CD4-positive, alpha-beta T cell treated with Interleukin-21 for 1 hour (primary cell): ENCODE measurements around the gene HLA-F.

Experiments used
- DNase-seq: peaks from one replicate; pipeline ENCODE4 v3.0.0-alpha.2; 2020

Gene HLA-F

DNA sequence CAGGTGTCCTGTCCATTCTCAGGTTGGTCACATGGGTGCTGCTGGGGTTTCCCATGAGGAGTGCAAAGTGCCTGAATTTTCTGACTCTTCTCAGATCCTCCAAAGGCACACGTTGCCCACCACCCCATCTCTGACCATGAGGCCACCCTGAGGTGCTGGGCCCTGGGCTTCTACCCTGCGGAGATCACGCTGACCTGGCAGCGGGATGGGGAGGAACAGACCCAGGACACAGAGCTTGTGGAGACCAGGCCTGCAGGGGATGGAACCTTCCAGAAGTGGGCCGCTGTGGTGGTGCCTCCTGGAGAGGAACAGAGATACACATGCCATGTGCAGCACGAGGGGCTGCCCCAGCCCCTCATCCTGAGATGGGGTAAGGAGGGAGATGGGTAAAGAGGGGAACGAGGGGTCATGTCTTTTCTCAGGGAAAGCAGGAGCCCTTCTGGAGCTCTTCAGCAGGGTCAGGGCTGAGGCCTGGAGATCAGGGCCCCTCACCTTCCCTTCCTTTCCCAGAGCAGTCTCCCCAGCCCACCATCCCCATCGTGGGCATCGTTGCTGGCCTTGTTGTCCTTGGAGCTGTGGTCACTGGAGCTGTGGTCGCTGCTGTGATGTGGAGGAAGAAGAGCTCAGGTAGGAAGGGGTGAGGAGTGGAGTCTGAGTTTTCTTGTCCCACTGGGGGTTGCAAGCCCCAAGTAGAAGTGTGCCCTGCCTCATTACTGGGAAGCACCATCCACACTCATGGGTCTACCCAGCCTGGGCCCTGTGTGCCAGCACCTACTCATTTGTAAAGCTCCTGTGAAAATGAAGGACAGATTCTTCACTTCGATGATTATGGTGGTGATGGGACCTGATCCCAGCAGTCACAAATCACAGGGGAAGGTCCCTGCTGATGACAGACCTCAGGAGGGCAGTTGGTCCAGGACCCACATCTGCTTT is 2.0 kb downstream of the HLA-F start:
- DNase-seq: no peak

DNA sequence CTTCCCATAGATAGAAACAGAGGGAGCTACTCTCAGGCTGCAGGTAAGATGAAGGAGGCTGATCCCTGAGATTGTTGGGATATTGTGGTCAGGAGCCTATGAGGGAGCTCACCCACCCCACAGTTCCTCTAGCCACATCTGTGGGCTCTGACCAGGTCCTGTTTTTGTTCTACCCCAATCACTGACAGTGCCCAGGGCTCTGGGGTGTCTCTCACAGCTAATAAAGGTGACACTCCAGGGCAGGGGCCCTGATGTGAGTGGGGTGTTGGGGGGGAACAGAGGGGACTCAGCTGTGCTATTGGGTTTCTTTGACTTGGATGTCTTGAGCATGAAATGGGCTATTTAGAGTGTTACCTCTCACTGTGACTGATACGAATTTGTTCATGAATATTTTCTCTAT is 2.8 kb downstream of the HLA-F start:
- DNase-seq: no peak

DNA sequence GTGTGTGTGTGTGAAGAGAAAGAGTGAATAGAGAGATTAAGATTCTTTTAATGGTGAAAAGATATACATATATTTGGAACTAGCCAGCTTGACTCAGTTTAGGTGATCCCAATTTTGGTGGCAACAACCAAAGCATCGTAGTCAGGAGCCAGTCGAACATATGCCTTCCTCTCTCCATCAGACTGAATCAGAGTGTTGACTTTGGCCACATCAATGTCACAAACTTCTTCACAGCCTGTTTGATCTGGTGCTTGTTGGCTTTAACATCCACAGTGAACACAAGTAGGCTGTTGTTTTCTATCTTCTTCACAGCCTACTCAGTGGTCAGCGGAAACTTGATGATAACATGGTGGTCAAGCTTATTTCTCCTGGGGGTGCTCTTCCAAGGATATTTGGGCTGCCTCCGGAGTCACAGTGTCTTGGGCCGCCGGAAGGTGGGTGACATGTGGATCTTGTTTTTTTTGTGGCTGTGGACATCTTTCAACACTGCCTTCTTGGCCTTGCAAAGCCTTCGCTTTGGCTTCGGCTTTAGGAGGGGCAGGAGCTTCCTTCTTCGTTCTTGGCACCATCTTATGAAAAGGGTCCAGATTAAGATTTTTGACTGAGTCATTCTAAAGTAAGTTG is 3.4 kb downstream of the HLA-F start:
- peak; percentile 45 for DNase-seq

DNA sequence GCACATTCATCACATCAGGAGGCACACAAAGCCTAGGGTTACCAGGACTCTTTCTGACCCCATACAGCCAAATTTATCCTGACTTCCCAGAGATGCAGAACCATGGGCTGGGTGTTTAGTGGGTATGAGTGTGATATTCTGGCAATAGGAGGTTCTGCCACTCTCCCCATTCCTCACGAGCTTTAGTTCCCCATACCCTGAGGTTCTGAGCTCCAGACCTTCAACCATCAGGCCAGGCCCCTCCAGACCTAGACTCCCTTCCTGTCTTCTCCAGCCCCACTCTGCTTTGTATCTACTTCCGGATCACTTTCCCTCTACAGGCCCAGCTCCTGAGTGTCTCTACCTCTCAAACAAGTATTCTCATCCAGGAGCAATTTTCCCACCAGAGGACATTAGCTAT is 4.4 kb downstream of the HLA-F start:
- DNase-seq: no peak

DNA sequence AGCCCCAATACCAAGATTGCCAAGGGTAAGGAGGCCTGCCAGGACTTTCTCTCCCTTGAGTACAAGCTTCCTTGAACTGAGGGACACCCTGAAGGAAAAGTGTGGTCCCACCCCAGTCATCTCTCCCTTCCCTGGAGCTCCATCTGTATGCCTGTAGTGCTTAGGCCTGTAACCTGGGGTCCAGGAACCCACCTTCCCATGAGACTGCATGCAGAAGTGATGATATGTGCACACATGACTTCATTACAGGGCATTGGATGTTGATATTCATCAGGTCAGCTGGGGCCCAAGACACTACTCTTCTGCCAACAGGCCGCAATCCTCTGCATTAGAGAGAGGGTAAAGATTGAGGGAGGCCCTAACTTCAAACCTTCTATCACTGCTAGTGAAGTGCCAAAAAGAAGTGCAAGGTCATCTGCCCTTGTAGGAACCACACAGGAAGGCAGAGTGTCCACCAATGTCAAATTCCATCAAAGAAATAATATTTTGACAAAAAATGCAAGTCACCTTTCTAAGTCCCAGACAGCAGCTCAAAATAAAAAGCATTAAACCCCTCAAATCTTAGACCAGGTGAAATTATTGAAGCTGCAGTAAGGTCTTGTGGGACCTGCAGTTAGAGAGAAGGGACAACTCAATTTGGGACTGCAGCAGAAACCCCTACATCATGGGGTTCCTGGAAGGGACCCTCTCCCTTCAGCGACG is 5.1 kb downstream of the HLA-F start:
- no peak for DNase-seq

DNA sequence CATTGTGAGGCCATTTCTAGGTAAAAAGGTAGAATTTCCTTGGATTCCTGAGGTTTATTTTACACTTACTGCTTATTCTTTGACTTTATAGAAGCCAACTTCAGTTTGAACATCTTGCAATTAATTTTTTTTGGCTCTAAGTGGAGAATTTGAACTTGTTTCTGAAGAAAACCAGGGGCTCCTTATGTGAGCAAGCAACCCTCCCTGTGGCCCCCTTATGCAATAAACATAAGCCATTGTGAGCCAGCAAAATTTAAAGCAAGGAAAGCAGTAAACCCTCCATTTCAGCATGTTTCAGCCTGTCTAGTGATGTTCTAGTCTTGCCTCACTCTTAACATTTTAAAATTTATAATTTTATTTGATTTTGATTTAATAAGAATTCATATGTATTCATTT is 5.6 kb downstream of the HLA-F start:
- no peak for DNase-seq

DNA sequence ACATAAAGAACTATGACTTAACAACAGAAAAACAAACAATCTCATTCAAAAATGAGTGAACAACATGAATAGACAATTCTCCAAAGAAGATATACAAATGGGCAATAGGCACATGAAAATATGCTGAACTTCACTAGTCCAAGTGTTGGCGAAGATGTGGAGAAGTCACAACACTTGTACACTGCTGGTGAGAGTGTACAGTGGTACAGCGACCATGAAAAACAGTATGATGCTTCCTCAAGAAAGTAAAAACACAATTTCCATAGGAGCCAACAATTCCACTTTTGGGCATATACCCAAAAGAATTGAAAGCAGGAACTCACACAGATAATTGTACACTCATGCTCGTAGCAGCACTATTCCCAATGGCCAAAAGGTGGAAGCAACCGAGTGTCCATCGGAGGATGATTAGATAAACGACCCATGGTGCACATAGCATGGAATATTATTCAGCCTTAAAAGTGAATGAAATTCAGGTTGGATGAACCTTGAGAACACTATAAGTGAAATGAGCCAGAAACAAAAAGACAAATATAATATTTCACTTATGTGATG is 6.6 kb downstream of the HLA-F start:
- DNase-seq: no peak

DNA sequence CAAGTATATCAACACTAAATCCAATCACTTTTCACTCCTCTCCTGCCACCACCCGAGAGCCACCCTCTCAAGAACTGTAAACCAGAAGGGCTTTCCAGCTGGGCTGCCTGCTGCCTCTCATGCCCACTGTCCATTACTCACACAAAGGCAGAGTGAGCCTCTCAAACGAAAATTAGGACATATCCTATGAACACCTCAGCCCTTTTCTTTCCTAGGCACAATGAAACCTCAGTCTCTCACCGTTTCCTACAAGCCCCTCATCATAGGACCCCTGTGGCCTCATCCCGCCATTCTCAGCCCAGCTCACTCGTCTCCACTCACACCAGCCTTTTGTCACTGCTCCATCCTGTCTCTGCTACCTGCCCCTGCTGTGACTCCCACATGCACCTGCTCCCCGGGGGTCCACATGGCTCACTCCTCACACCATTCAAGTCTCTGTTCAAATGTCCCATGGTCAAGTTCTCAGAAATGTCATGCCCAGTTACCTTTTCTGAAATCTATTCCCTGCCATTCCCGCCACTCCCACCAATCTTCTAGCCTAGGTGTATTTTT is 7.4 kb downstream of the HLA-F start:
- DNase-seq: no peak

DNA sequence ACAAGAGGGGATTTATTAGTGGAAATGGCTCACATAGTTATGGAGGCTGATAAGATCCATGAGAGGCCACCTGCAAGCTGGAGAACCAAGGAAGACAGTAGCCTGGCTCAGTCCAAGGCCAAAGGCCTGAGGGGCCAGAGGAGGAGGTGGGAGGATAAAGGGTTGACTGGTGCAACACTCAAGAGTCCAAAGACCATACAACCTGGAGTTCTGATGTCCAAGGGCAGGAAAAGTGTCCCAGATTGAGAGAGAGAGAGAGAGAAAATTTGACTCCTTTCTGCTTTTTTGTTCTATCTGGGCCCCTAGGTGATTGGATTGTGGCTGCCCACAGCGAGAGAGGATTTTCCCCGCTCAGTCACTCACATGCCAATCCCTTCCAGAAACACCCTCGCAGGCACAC is 8.0 kb downstream of the HLA-F start:
- no peak for DNase-seq

DNA sequence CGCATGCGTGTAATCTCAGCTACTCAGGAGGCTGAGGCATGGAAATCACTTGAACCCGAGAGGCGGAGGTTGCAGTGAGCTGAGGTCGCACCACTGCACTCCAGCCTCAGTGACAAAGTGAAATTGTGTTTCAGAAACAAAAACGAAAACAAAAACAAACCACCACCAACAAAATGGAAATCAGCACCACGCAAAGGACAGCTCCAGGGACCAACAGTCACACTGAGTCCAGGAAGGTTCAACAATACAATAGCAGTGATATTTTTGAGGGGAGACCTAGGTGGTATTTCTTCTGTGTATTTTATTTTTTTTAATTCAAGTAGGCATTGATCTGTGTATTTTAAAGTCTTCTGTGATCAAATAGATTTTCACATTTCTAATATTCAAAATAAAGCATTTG is 9.8 kb downstream of the HLA-F start:
- DNase-seq: no peak

DNA sequence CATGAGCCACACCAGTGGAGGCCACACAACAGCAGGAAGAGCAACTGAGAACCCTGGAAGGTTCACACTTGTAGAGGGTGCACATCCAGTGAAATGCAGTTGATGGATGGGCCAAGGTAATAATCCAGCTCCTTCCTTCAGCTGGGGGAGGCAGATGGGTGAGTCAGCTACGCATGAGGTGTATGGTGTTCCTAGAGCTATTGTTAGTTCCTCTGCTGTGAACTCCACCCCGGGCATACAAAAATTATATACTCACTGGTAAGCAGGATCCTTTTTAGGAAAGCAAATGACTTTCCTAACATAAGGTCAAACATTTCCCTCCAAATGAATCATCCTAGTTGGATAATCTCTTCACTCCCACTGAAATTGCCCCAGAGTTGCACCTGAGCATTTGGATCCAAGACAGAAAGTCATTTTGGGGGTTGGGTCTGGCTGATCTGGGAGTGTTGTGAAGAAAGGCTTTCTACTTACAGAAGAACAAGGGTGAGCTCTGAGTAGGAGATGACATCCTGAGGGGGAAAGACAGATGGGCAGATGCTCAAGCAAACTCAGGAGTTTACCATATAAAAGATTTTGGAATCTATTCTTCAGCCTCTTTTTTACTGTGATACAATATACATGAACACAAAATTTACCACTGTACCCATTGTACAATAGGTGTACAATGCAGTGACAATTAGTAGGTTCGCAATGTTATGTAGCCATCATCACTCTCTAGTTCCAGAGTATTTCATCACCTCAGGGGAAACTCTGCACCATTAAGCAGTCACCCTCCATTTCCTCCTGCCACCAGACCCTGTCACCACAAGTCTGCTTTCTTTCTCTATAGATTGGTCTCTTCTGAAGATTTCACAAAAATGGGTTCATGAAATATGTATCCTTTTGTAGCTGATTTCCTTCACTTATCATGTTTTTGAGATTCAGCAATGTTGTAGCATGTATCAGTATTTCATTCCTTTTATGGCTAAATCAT is 11.1 kb downstream of the HLA-F start:
- DNase-seq: no peak

DNA sequence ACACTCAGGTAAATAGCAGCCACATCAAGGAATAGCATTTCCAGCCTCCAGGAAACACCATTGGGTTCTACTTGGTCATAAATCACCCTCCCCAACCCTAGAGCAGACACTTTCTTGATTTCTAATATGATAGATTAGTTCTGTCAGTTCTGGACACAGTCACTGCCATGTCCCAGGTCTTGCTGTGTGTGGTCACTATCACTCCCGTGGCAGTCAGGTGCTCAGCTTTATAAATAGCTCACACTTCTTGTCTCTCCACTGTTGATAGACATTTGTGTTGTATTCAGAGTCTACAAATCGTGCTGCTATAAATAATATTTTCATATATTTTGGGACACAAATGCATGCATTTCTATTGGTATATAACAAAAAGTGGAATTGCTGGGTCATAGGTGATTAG is 13.3 kb downstream of the HLA-F start:
- DNase-seq: no peak

DNA sequence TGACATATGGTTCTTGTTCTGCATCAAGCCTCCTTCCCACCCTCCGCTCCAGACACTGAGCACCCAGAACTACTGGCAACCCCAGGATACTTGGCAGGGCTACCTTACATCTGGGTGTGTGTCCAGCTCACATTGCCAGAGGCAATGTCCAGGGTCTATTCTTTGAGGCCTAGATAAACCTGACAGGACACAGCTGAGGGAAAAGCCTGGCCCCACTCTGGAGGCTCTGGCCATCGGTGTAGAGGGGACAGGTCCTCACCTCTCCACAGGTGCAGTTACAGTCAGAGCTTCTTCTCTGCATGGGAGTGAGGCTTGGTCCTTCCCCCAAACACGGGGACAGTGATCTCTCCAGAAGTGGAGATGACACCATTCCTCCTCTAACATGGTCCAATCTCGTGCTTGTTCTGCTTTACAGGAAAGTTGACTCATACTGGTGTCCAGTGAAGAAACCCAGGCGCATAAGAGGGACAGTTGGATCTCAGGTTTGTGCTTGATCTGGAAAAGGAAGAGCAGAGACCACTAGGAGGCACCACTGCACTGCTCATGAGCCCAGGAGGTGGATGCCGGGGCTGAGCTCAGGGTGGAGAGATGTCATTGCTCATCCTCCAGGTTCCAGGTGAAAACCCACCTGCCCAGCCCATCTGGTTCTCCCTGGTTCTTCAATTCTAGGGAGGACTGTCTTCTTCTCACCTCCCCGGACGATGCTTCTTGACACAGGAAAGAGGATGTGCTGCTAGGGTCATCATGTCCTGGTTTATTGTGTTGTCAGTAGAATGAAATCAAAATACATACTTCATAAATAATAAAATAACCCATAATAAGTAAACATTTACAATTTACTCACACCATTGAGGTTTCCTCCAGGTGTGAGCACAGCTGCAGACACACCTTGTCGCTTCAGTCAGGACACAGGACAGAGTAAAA is 14.7 kb downstream of the HLA-F start:
- peak; percentile 81 for DNase-seq

DNA sequence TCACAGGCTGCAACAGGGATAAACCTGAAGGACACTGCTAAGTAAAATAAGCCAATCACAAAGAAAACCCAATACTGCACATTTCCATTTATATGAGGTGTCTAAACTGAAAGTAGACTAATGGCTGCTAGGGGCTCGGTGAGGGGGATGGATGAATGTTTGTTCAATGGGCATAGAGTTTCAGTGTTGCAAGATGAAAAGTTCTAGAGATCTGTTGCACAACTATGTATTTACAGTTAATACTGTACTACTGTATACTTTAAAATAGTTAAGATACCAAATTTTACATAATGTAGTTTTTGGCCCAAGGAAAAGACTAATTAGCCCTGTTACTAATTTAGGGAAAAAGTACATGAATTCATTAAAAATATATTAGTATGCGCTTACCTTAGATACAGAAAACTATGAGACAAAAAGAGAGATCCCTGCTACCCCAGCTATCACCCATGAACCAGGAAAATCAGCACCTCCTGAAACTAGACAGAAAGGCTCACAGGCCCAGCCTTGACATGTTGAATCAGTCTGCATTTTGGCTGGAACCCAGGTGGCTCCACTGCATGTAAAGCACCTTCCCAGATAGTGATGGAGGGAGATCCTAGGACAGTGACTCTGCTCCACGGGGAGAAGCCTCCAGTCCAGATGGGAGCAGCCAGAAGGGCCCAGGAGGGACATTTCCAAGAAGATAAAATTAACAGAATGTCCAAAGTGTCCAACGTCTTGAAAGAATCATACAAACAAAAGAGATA is 16.1 kb downstream of the HLA-F start:
- DNase-seq: no peak

DNA sequence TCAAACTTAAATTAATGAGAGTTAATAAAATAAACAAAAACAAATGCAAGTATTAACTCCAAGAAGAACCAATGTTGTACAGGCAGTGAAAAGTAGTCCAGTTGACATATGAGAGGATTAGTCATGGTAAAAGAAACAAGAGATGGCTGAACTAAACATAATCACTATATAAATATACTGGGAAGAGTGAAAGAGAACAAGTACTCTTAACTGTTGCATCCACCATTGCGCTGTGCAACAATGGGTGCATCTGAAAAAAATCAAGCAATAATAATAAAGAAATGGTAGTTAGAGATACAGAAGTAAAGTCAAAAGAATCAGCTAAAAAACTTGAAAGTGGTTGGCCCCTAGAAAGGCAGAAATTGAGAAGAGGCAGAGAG is 16.6 kb downstream of the HLA-F start:
- DNase-seq: no peak

DNA sequence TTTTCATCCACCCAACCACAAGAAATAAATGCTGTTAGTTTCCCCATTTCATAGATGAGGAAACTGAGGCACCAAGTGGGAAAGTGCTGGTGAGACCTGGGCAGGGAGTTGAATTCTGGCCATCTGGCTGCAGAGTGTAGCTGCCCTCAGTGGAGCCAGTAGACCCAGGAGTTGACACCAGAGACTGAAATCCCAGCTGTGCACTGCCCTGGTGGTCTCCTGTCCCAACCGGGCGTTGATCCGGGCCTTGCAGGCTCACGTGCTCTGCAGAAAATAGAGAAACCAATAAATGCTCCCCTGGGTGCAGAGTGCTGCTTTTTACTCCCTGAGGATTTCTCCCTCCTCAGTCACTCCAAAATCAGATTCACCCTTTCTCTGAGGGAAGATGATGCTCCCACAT is 18.4 kb downstream of the HLA-F start:
- no peak for DNase-seq

DNA sequence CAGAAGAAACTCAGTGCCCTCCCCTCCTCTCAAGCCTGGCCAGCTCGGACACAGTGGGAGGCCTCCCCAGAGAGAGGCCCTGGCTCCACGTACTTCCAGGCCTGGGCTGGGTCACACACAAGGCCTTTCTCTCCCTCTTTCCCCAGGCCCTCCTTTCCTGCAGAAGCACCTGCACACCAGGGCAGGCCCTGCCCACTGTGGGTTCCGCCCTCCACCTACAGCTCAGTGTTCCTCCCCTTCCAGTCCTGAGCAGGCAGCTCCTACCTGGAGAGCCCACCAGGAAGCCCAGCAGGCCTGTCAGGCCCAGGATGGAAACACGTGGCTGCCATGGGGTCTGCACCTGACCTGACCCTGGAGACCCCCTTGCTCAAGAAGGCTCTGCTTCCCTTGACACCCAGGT is 18.9 kb downstream of the HLA-F start:
- DNase-seq: no peak

DNA sequence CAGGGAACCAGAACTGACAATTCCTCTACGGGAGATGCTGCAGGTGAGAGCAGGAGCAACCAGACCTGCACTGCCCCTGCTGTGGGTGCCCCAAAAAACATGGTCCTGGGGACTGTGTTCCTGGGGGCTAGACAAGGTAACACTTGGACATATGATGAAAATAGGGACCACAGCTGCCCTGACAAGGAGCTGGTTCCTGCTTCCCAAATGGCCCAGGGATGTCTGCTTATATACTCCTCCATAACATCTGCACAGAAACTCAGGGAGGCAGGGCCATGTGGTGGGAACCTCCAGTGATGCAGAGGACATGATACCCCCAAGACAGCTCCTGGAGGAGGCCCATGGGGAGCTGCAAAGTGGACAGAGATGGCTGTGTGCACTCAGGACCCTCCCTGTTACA is 19.8 kb downstream of the HLA-F start:
- no peak for DNase-seq

DNA sequence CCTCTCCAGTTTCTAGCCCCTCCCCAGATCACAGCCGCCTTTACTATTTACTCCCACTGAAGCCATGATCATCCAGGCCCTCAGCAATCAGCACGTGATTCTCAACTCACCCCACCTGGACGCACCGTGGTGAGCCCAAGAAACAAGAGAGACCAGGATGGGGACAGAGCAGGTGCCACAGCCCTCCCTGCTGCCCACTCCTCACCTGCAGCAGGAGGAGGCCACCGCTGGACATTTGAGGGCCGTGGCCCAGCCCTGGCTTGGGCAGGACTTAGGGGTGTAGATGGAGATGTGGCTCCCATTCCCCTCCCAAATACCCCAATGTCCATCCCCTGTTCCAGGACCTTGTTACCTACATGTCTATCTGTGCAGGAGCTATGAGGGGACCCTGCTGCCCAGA is 20.3 kb downstream of the HLA-F start:
- no peak for DNase-seq

DNA sequence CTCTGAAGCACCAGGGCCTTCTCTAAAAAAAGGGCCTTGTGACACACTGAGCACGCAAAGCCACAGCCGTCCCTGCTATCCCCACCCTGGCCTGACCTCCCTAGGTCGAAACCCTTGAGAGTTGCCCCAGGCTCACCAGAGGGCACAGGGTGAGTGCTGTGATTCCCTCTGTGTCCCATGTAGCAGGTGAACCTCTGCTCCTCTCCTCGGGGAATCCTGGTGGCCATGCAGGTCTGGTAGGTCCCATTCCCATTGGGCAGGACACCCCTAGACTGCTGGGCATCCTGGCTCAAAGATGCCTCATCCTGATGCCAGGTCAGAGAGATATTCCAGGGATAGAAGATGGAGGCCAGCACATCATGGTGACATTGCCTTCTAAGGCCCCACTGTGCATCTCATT is 20.9 kb downstream of the HLA-F start:
- DNase-seq: no peak
